HG02759 (cell line): Measurements from ENCODE around the gene DDHD1.

Source experiments
- ATAC-seq: cut with Tn5 transposase; IDR thresholded peaks from one replicate; pipeline ENCODE4 v1.9.1; 2021; ENCODE audit warnings: mild to moderate bottlenecking, moderate library complexity; ENCODE audit not compliant: unreplicated experiment

Gene DDHD1

GRCh38 chr14:53001787-53002378 lies 151.2 kb downstream of the DDHD1 start:
- ATAC-seq, result no peak

- ATAC-seq, result no peak
Observed at GRCh38 chr14:52998376-52999015, 154.6 kb downstream of the DDHD1 start.

GRCh38 chr14:52996493-52996892 lies 156.6 kb downstream of the DDHD1 start:
- ATAC-seq, result no peak

GRCh38 chr14:52995998-52996397 lies 157.1 kb downstream of the DDHD1 start:
- ATAC-seq, result no peak

- ATAC-seq, result no peak
Observed at GRCh38 chr14:52992236-52992870, 160.8 kb downstream of the DDHD1 start.

- ATAC-seq, result no peak
Observed at GRCh38 chr14:52988139-52988538, 165.0 kb downstream of the DDHD1 start.

- no peak for ATAC-seq
Observed at GRCh38 chr14:52987514-52987913, 165.6 kb downstream of the DDHD1 start.

- no peak for ATAC-seq
Observed at GRCh38 chr14:52987042-52987441, 166.1 kb downstream of the DDHD1 start.
